GM12878 (cell line): ENCODE measurements around the gene SLC12A2. TPM values are rescaled to one million over a fixed set of nuclear protein-coding genes. Genes with fewer than 3 reads are reported as not detected.

Experiments
- ATAC-seq: fragments of 200-7000 bp; cut with Tn5 transposase; 3 replicates; pipeline ENCODE4 v1.9.1; 2020; ENCODE audit warnings: mild to moderate bottlenecking, moderate library complexity
- BruUV-seq: library from RNA; stranded (reverse); fragments of 400-500 nt; replicated peaks from 2 replicates; lab custom pipeline; 2021; lab: Mats Ljungman, UMichigan
- CTCF ChIA-PET: fragments of 300-600 bp; sonication (Branson Sonifier 250); formaldehyde crosslinking; extraction: SDS; loops from one replicate; lab custom pipeline; 2021; ENCODE audit warnings: inconsistent platforms; lab: Yijun Ruan, JAX
- POLR2A ChIA-PET: fragments of 350-600 bp; formaldehyde crosslinking; extraction: SDS; loops from one replicate; lab custom pipeline; 2021; ENCODE audit warnings: inconsistent platforms; lab: Charles Lee
- RAD21 ChIA-PET: fragments of 300-600 bp; sonication (Branson Sonifier 250); formaldehyde crosslinking; loops from one replicate; lab custom pipeline; 2023; ENCODE audit warnings: antibody characterized with exemption; ENCODE audit not compliant: unreplicated experiment; lab: Charles Lee
- SMC1A ChIA-PET: fragments of 300-600 bp; sonication (Branson Sonifier 250); formaldehyde crosslinking; loops from one replicate; lab custom pipeline; 2023; ENCODE audit not compliant: unreplicated experiment, uncharacterized antibody; lab: Charles Lee
- DNase-seq: peaks from one replicate; pipeline ENCODE4 v3.0.0-alpha.2; 2011; ENCODE audit warnings: low read depth, low spot score
- FAIRE-seq: peaks from 3 replicates; lab custom pipeline; 2011; peaks lifted over from hg19 to GRCh38; lab: Jason Lieb, UNC
- H2AFZ ChIP-seq: 2 replicates; pipeline ENCODE4 v1.6.0; 2011; ENCODE audit warnings: low read depth, low read length, control low read depth; ENCODE audit not compliant: control insufficient read depth
- H3K27ac ChIP-seq: 2 replicates; pipeline ENCODE4 v1.5.1; 2011; ENCODE audit warnings: control low read depth; ENCODE audit not compliant: control insufficient read depth, insufficient read depth
- H3K27me3 ChIP-seq, 2 experiments: replicated peaks in 1 of 2; 2 replicates each; pipeline versions ENCODE4 v1.6.0 to v1.6.1; 2011; ENCODE audit warnings: low read length in 1 of 2; ENCODE audit not compliant: control insufficient read depth in 2 of 2, insufficient read depth in 2 of 2
- H3K36me3 ChIP-seq, 2 experiments: 2 replicates each; pipeline ENCODE4 v1.5.1; 2011; ENCODE audit warnings: low read length in 1 of 2; ENCODE audit not compliant: control insufficient read depth in 2 of 2, insufficient read depth in 2 of 2
- H3K4me1 ChIP-seq: 2 replicates; pipeline ENCODE4 v1.6.1; 2011; ENCODE audit warnings: mild to moderate bottlenecking, low read length, moderate library complexity, mixed read lengths; ENCODE audit not compliant: control insufficient read depth, insufficient read depth
- H3K4me2 ChIP-seq: 2 replicates; pipeline ENCODE4 v1.6.0; 2011; ENCODE audit warnings: control low read depth; ENCODE audit not compliant: control insufficient read depth, insufficient read depth
- H3K4me3 ChIP-seq: fragments of 200-600 bp; sonication (generic); 2 replicates; pipeline ENCODE4 v1.5.1; 2016
- H3K79me2 ChIP-seq: 2 replicates; pipeline ENCODE4 v1.6.0; 2011; ENCODE audit warnings: low read length; ENCODE audit not compliant: control insufficient read depth, insufficient read depth
- H3K9ac ChIP-seq: 2 replicates; pipeline ENCODE4 v1.8.0; 2011; ENCODE audit warnings: low read length, control low read depth, mixed read lengths; ENCODE audit not compliant: control insufficient read depth, insufficient read depth
- H3K9me3 ChIP-seq: replicated peaks from 3 replicates; pipeline ENCODE4 v1.5.1; 2011; ENCODE audit warnings: mild to moderate bottlenecking, low read length; ENCODE audit not compliant: control insufficient read depth, insufficient read depth
- H4K20me1 ChIP-seq: 2 replicates; pipeline ENCODE4 v1.6.0; 2011; ENCODE audit not compliant: control insufficient read depth, insufficient read depth
- BCLAF1 ChIP-seq: fragments of 450-650 bp; IDR thresholded peaks from 2 replicates; pipeline ENCODE4 v1.6.1; 2017; ENCODE audit warnings: antibody characterized with exemption, mild to moderate bottlenecking, moderate library complexity
- PAX5 ChIP-seq: IDR thresholded peaks from 2 replicates; pipeline ENCODE4 v1.6.1; 2011; ENCODE audit warnings: low read depth, low read length, borderline replicate concordance
- SPI1 ChIP-seq: IDR thresholded peaks from 2 replicates; pipeline ENCODE4 v1.6.1; 2011; ENCODE audit warnings: low read depth, mild to moderate bottlenecking, low read length, moderate library complexity, borderline replicate concordance; ENCODE audit not compliant: insufficient read depth
- WGBS: methylation state at CpG from one replicate; pipeline ENCODE4 v1.1.6; 2016; ENCODE audit warnings: low lambda C conversion rate; ENCODE audit not compliant: insufficient replicate concordance, insufficient coverage; ENCODE audit errors: missing lambda C conversion rate; 5-methylcytosine and 5-hydroxymethylcytosine counted together
- in situ Hi-C: fragments of 300-500 bp; cut with MboI; formaldehyde crosslinking; loops from 9 replicates; pipeline ENCODE4 v1.14.3; 2018; ENCODE audit warnings: mixed read lengths
- intact Hi-C: fragments of 100-400 bp; cut with micrococcal nuclease; formaldehyde crosslinking; loops from one replicate; pipeline ENCODE4 v1.14.2; 2022; ENCODE audit not compliant: unreplicated experiment
- polyA plus RNA-seq, 11 experiments: library from polyadenylated mRNA; depleted of rRNA in 4 of 11; unstranded in 6 of 11; stranded (reverse) in 5 of 11; fragments of >200 nt; fragmentation: Nextera tagmentation in 4 of 11; fragmentation: Illumina TruSeq in 1 of 11; extraction: Ambion mirVana in 4 of 11; extraction: Trizol in 1 of 11; gene quantifications; 1 replicate in 1 of 11; 2 replicates in 10 of 11; pipeline versions ENCODE4 v1.2.1 to v1.2.3, GENCODE V29; 2011 to 2016; ENCODE audit warnings: inconsistent platforms in 2 of 11, missing spikeins in 2 of 11, low read depth in 1 of 11
- total RNA-seq, 4 experiments: library from RNA; depleted of rRNA in 3 of 4; stranded (reverse); fragments of >200 nt in 3 of 4; fragmentation: Illumina TruSeq in 1 of 4; extraction: Trizol in 1 of 4; gene quantifications; 2 replicates each; pipeline versions ENCODE4 v1.2.1 to v1.2.3, GENCODE V29; 2013 to 2021

Gene SLC12A2
- total and polyA plus RNA-seq, 10 of the 15 experiments (the other 5 are each of a cell fraction or from before 2014, with no cell fraction given) = 5.1 to 21.8 (median 10.5) TPM

DNA sequence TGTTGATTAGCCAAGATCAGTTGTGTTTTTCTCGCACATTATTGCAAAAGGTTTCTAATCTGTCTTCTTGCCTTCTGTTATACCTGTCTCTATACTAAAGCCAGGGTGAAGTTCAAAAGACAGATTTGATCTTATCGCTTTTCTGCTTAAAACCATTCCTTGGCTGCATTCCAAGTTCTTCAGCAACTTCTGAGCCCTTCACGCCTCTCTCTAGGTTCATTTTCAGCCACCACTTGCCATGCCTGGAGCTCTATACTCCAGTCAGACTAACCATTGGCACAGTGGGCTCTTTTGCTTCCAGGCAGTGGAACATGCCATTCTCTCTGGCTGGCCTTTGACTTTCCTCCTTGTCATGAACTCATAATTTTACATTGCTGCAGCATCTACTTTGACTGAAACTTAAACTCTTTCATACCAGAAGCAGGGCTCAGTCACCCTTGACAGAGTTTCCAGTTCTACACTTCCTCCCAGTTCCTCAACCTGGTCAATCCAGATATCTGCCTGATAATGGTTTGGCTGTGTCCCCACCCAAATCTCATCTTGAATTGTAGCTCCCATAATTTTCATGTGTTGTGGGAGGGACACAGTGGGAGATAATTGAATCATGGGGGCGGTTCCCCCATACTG, 114.4 kb downstream of the SLC12A2 start:
- ChIA-PET RAD21 (no interaction called here), CTCF (interaction anchor here (6.5 kb wide), 1 partner anchor 323 kb away, joined by 78 read pairs; no protein-coding TSS in a partner anchor), SMC1A (interaction anchor here (1.2 to 1.6 kb wide), 2 partner anchors 320 to 365 kb away, joined by 3 to 4 read pairs; no protein-coding TSS in a partner anchor), POLR2A (no interaction called here)
- H3K9me3 ChIP-seq = no peaks in the 10 kb centered on the region; the same call in 1 of the 3 replicates
- no peaks in the 10 kb centered on the region for H3K79me2 ChIP-seq
- TF ChIP-seq SPI1 = peak; percentile 57; the same call in 1 of the 2 replicates
- no peak for TF ChIP-seq BCLAF1
- TF ChIP-seq PAX5 = peak; percentile 26; the same call in 1 of the 2 replicates
- 98% methylated on average over 4 of the region's 4 CpGs for WGBS
- H3K36me3 ChIP-seq = 0 out of 4 replicates have a peak, but pooled peaks cover 0 to 3% of the 10 kb centered on the region in 2 experiments
- DNase-seq (no peak), ATAC-seq (peak; percentile 21; the same call in 2 of the 3 replicates), FAIRE-seq (no peak)
- peaks cover 4% of the 10 kb centered on the region; the same call in 1 of the 2 replicates for H3K4me1 ChIP-seq
- in situ Hi-C loops = no loop called here
- H2AFZ ChIP-seq = no peak overlapping the region
- H3K27ac ChIP-seq = no peak overlapping the region
- no peak overlapping the region for H3K9ac ChIP-seq
- no TSS peak for BruUV-seq
- H3K4me2 ChIP-seq = no peak overlapping the region
- no peaks in the 10 kb centered on the region for H4K20me1 ChIP-seq
- no peak overlapping the region for H3K4me3 ChIP-seq
- intact Hi-C loops = no loop called here
- H3K27me3 ChIP-seq = no peaks in the 10 kb centered on the region
